Measurements from ENCODE around the gene FLCN. TPM values are rescaled to one million over a fixed set of nuclear protein-coding genes. Genes with fewer than 3 reads are reported as not detected.

FLCN gene
- polyA plus RNA-seq, 1 donor from 2014 or later, result 34.0 TPM

DNA sequence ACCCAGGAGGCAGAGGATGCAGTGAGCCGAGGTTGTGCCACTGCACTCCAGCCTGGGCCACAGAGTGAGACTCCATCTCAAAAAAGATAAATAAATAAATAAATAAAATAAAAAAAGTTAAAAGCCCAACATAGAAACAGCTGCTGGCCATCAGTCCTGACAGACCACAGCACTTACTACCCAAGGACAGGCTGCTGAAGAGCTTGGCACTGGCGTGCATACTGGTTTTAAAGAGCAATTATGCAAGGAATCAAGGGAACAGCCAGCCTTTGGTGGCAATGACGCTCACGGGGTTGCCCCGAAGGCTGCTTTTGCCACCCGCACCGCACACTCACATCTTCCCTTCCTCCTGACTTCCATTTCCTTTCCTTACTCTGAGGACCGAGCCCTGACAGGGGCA is 35.1 kb downstream of the FLCN start:
- H3K9me2 ChIP-seq (ENCODE audit: insufficient read depth, low read length), result no peaks in the 10 kb centered on the region
- H3K79me2 ChIP-seq (replicated peaks; ENCODE audit: insufficient read depth, low read length), result no peaks in the 10 kb centered on the region
- no peak overlapping the region for H3K27ac ChIP-seq (ENCODE audit: low read length)
- no peak overlapping the region for H3K4me2 ChIP-seq (ENCODE audit: low read length)
- H3K9ac ChIP-seq (ENCODE audit: low read length), result no peak overlapping the region
- H3K27me3 ChIP-seq (ENCODE audit: insufficient read depth, low read depth, low read length), result no peaks in the 10 kb centered on the region
- no peaks in the 10 kb centered on the region for H4K20me1 ChIP-seq (ENCODE audit: insufficient read depth)
- no peaks in the 10 kb centered on the region for H3K36me3 ChIP-seq (ENCODE audit: insufficient read depth, low read length)
- H2AFZ ChIP-seq (ENCODE audit: low read depth, low read length), result no peak overlapping the region
- no peak overlapping the region for H3K4me3 ChIP-seq (ENCODE audit: low read length)
- H3K9me3 ChIP-seq (ENCODE audit: low read length), result no peaks in the 10 kb centered on the region
- H3F3A ChIP-seq (ENCODE audit: insufficient read depth, low read length, poor library complexity, severe bottlenecking), result no peaks in the 10 kb centered on the region
- TF ChIP-seq, protein P1, sequence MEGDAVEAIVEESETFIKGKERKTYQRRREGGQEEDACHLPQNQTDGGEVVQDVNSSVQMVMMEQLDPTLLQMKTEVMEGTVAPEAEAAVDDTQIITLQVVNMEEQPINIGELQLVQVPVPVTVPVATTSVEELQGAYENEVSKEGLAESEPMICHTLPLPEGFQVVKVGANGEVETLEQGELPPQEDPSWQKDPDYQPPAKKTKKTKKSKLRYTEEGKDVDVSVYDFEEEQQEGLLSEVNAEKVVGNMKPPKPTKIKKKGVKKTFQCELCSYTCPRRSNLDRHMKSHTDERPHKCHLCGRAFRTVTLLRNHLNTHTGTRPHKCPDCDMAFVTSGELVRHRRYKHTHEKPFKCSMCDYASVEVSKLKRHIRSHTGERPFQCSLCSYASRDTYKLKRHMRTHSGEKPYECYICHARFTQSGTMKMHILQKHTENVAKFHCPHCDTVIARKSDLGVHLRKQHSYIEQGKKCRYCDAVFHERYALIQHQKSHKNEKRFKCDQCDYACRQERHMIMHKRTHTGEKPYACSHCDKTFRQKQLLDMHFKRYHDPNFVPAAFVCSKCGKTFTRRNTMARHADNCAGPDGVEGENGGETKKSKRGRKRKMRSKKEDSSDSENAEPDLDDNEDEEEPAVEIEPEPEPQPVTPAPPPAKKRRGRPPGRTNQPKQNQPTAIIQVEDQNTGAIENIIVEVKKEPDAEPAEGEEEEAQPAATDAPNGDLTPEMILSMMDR (IDR thresholded peaks at IDR 0.05; ENCODE audit: poor library complexity, severe bottlenecking), result no peak
- TF ChIP-seq EZH2 (IDR thresholded peaks at IDR 0.05; ENCODE audit: borderline replicate concordance, insufficient read depth, low read length, poor library complexity, severe bottlenecking) (no peak), SMC3 (conservative IDR thresholded peaks at IDR 0.05; ENCODE audit: poor library complexity) (no peak), POLR2AphosphoS5 (IDR thresholded peaks at IDR 0.05) (no peak), EP300 (conservative IDR thresholded peaks at IDR 0.05; ENCODE audit: poor library complexity, severe bottlenecking) (no peak), RAD21 (conservative IDR thresholded peaks at IDR 0.05) (no peak), MXI1 (conservative IDR thresholded peaks at IDR 0.05; ENCODE audit: poor library complexity, severe bottlenecking) (no peak), TAF1 (IDR thresholded peaks at IDR 0.05; ENCODE audit: low read depth) (no peak)
- TF ChIP-seq, protein P2, sequence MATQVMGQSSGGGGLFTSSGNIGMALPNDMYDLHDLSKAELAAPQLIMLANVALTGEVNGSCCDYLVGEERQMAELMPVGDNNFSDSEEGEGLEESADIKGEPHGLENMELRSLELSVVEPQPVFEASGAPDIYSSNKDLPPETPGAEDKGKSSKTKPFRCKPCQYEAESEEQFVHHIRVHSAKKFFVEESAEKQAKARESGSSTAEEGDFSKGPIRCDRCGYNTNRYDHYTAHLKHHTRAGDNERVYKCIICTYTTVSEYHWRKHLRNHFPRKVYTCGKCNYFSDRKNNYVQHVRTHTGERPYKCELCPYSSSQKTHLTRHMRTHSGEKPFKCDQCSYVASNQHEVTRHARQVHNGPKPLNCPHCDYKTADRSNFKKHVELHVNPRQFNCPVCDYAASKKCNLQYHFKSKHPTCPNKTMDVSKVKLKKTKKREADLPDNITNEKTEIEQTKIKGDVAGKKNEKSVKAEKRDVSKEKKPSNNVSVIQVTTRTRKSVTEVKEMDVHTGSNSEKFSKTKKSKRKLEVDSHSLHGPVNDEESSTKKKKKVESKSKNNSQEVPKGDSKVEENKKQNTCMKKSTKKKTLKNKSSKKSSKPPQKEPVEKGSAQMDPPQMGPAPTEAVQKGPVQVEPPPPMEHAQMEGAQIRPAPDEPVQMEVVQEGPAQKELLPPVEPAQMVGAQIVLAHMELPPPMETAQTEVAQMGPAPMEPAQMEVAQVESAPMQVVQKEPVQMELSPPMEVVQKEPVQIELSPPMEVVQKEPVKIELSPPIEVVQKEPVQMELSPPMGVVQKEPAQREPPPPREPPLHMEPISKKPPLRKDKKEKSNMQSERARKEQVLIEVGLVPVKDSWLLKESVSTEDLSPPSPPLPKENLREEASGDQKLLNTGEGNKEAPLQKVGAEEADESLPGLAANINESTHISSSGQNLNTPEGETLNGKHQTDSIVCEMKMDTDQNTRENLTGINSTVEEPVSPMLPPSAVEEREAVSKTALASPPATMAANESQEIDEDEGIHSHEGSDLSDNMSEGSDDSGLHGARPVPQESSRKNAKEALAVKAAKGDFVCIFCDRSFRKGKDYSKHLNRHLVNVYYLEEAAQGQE (IDR thresholded peaks at IDR 0.05; ENCODE audit: borderline replicate concordance), result no peak

DNA sequence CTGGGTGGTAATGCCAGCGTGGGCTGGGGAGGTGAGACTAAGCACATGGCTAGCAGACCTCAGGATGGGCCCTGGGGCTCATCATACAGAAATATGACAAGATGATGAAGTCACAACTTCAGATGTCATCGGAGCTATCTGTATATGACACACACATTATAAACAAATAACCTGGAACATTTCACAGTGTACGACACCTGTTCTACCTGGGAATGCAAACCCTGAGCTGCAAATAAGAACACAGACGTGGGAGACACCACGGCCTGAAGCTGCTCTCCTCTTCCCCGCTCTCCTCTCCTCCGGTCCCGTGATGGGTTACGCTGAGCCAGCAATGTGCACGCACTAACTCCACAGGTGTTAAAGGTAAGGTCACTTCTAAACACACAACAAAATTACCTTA is 35.7 kb downstream of the FLCN start:
- no peaks in the 10 kb centered on the region for H3K9me2 ChIP-seq (ENCODE audit: insufficient read depth, low read length)
- no peaks in the 10 kb centered on the region for H4K20me1 ChIP-seq (ENCODE audit: insufficient read depth)
- H3K4me2 ChIP-seq (ENCODE audit: low read length), result no peak overlapping the region
- H3K4me3 ChIP-seq (ENCODE audit: low read length), result no peak overlapping the region
- H3K79me2 ChIP-seq (replicated peaks; ENCODE audit: insufficient read depth, low read length), result no peaks in the 10 kb centered on the region
- TF ChIP-seq, protein P1 (IDR thresholded peaks at IDR 0.05; ENCODE audit: poor library complexity, severe bottlenecking), result no peak
- TF ChIP-seq TAF1 (IDR thresholded peaks at IDR 0.05; ENCODE audit: low read depth) (no peak), MXI1 (conservative IDR thresholded peaks at IDR 0.05; ENCODE audit: poor library complexity, severe bottlenecking) (no peak), POLR2AphosphoS5 (IDR thresholded peaks at IDR 0.05) (no peak), SMC3 (conservative IDR thresholded peaks at IDR 0.05; ENCODE audit: poor library complexity) (no peak)
- TF ChIP-seq, protein P2 (IDR thresholded peaks at IDR 0.05; ENCODE audit: borderline replicate concordance), result no peak
- H3K27ac ChIP-seq (ENCODE audit: low read length), result no peak overlapping the region
- no peak overlapping the region for H3K9ac ChIP-seq (ENCODE audit: low read length)
- no peak overlapping the region for H2AFZ ChIP-seq (ENCODE audit: low read depth, low read length)
- H3K9me3 ChIP-seq (ENCODE audit: low read length), result no peaks in the 10 kb centered on the region
- no peaks in the 10 kb centered on the region for H3F3A ChIP-seq (ENCODE audit: insufficient read depth, low read length, poor library complexity, severe bottlenecking)
- H3K36me3 ChIP-seq (ENCODE audit: insufficient read depth, low read length), result no peaks in the 10 kb centered on the region
- no peaks in the 10 kb centered on the region for H3K27me3 ChIP-seq (ENCODE audit: insufficient read depth, low read depth, low read length)

Measured in neural cell (in vitro differentiated cells).